HG02973 (cell line): ENCODE measurements around the gene PMEPA1.

ENCODE experiments used
- ATAC-seq: cut with Tn5 transposase; IDR thresholded peaks from one replicate; pipeline ENCODE4 v1.9.1; 2021; ENCODE audit warnings: moderate library complexity; ENCODE audit not compliant: unreplicated experiment

The PMEPA1 gene

DNA sequence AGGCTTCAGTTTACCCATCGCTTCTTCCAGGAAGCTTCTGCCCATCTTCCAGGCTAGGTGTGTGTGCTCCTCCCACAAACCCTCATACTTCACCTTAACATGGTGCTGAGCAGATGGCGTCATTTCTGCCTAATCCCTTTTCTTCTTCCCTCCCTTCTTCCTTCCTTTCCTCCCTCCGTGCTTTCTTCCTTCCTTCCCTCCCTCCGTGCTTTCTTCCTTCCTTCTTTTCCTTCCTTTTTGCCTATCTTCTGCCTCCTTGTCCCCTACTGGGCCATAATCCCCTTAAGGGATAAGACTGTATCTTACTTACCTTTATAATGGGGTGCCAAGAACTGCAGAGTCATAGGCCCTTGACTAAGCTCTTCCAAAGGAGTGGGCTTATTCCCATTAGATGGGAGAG, 27.5 kb upstream of the PMEPA1 start:
- no peak for ATAC-seq

DNA sequence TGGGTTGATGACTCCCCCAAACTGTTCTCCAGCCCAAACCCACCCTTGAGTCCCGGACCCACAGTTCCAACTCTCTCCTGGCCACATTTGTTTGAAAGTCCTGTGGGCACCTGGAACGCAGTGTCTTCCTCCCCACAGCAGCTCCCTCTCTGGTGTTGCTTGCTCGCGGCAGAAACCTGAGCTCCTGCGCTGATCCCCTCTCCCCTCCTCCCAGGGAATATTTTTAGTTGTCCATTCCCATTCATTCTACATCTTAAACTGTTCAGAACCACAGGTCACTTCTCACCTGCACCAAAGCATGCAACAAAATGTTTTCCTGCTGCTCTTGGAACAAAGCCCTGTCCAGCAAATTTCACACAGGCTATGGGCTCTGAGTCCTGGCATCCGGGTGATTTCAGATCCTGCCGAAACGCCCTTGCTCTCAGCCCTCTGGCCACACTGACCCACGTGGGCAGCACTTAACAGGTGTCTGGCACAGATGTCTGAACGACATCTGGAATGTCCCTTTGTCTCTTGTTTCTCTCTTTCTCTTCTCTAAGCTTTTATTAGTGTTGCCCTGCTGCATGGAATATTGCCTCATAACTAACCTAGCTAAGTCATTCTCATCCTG, 27.0 kb upstream of the PMEPA1 start:
- no peak for ATAC-seq

GRCh38 chr20:57735831-57736737, 26.3 kb upstream of the PMEPA1 start:
- ATAC-seq: no peak

DNA sequence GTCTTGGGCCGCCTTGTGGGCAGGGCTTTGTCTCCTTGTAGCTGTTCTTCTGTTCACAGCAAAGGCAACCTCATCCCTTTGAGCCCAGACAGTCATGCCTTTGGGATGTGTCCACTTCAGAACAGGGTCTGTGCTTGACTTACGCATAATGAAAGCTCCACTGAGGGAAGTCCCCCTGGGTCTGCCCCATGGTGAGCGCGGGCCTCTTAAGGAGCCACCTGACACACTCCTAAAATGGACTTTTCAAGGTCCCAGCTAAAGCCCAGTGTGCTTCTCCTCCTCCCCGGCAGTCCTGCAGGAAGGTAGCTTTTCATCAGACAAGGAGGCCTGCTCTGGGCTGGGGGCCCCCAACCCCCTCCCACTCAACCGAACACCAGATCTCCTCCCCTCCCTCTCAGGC, 24.9 kb upstream of the PMEPA1 start:
- ATAC-seq: no peak

- no peak for ATAC-seq
Measured at GRCh38 chr20:57732226-57732625, 22.4 kb upstream of the PMEPA1 start.

- ATAC-seq: no peak
Measured at GRCh38 chr20:57728762-57729161, 18.9 kb upstream of the PMEPA1 start.

GRCh38 chr20:57727863-57728262, 18.0 kb upstream of the PMEPA1 start:
- no peak for ATAC-seq

- ATAC-seq: no peak
Measured at GRCh38 chr20:57725636-57726035, 15.8 kb upstream of the PMEPA1 start.

- ATAC-seq: no peak
Measured at GRCh38 chr20:57724610-57725405, 15.0 kb upstream of the PMEPA1 start.

GRCh38 chr20:57723816-57724215, 14.0 kb upstream of the PMEPA1 start:
- no peak for ATAC-seq

DNA sequence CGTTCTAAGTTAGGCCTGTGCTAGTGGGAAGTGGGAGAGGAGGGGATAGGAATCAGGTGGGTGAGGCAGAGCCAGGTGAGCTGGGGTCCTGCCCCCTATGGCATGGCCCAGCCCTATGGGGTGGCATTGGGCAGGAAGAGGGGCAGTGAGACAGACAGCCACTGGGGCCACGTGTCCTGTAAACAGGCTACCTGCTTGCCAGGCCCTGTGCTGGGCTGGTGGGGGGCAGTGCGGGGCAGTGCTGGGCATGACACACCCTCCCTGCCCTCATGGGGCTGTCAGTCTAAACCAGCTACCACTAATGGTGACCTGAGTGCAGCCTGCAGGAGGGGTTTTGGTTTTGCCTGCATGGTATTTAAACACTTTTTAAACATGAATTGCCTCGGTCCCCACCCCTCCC, 10.1 kb upstream of the PMEPA1 start:
- no peak for ATAC-seq

DNA sequence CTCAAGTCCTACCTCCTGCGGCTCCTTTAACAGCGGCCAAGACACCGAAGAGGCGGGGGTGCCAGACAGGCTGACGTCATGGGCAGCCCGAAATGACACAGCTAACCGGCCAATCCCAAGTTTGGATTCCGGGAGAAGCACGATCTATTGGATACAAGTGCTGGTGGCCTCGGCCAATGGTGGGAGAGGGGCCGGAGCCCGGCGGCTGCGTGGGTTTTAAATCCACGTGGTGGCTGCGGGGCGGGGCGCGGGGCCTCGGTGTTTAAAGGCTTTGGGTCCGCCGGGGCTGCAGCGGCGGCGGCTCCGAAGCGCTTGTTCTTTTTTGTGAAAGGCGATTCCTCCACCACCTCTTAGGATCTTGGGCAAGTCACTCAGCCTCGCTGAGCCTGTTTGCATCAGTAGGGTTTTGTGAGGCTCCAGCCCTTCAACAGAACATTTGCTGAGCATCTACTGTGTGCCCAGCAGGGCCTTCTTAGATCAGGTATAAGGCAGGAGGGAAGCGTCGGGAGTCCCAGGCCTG, 8.7 kb upstream of the PMEPA1 start:
- ATAC-seq: peak; percentile 91

- no peak for ATAC-seq
Measured at GRCh38 chr20:57717797-57718196, 8.0 kb upstream of the PMEPA1 start.

GRCh38 chr20:57716901-57717300, 7.1 kb upstream of the PMEPA1 start:
- ATAC-seq: no peak

- ATAC-seq: no peak
Measured at GRCh38 chr20:57716202-57716601, 6.4 kb upstream of the PMEPA1 start.

GRCh38 chr20:57715268-57715904, 5.6 kb upstream of the PMEPA1 start:
- ATAC-seq: no peak

DNA sequence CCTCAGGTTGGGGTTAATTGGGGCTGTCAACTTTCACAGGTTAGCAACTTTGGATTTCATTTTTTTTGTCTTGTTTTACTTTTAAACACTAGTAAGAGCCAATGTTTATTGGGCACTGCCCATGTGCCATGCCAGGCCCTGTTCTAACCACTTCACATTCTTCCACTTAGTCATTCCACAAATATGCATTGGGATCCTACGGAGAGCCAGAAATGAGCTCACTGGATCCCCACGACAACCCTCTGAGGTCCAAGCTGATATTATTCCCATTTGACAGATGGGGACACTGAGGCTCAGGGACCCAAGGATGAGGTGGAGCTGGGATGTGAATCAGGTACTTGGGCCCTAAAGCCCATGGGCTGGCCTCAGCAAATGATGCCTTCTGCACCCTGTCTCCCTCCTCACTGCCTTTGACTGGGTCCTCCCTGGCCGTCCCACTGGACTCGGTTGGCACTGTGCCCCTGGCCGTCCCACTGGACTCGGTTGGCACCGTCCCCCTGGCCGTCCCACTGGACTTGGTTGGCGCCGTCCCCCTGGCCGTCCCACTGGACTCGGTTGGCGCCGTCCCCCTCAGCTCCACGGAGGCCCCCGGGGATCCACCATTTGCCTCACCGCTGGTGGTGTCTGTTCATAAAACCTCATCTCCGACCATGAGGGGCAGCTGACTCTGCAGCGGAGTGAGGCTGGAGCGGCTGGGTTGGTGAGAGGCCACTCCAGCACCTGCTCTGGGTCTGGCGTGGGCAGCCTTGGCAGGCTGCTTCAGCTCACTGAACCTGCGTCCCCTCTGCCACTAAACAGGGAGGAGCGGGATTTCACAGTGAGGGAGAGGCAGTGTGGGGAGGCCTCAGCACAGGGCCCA, 4.8 kb upstream of the PMEPA1 start:
- ATAC-seq: no peak

GRCh38 chr20:57713951-57714350, 4.1 kb upstream of the PMEPA1 start:
- ATAC-seq: no peak

GRCh38 chr20:57713505-57713903, 3.7 kb upstream of the PMEPA1 start:
- ATAC-seq: no peak
